OCI-LY3 (cell line): ENCODE results near the gene ATP8B1.
A peak's percentile ranks its signal among the peaks of the same experiment; 100 is the strongest.

Source experiments
- EZH2phosphoT487 ChIP-seq: fragments of 200-600 bp; shearing (Covaris generic); IDR thresholded peaks from 2 replicates; pipeline ENCODE4 v1.6.1; 2018; ENCODE audit warnings: antibody characterized with exemption, mixed run types, low read depth
- TF ChIP-seq, protein P1 (sequence below): fragments of 200-600, 300-600 bp; sonication (generic); IDR thresholded peaks from 2 replicates; pipeline ENCODE4 v1.5.1; 2014; ENCODE audit warnings: antibody characterized with exemption, low read length, low read depth

DNA sequence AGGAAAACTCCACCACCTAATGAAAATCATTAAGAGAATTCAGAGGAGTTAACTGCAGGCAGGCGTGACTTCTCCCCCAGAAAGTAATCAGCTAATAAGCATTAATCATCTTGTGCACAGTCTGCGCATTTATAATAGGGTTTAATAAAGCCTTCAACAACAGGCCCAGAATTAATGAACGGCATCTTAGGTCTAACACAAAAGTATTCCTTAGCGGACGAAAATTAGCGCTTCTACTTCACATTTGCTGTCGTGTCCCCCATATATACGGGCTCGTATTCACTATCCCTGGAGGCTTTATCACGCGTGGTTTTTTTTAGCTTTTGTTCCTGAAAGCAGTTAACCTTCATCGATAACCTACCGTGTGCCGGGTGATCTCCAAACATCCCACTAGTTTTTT lies 1.8 kb downstream of the ATP8B1 start:
- TF ChIP-seq, protein P1, sequence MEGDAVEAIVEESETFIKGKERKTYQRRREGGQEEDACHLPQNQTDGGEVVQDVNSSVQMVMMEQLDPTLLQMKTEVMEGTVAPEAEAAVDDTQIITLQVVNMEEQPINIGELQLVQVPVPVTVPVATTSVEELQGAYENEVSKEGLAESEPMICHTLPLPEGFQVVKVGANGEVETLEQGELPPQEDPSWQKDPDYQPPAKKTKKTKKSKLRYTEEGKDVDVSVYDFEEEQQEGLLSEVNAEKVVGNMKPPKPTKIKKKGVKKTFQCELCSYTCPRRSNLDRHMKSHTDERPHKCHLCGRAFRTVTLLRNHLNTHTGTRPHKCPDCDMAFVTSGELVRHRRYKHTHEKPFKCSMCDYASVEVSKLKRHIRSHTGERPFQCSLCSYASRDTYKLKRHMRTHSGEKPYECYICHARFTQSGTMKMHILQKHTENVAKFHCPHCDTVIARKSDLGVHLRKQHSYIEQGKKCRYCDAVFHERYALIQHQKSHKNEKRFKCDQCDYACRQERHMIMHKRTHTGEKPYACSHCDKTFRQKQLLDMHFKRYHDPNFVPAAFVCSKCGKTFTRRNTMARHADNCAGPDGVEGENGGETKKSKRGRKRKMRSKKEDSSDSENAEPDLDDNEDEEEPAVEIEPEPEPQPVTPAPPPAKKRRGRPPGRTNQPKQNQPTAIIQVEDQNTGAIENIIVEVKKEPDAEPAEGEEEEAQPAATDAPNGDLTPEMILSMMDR: no peak
- TF ChIP-seq EZH2phosphoT487: 0 out of 2 replicates have a peak, but pooled peaks have one; percentile 13
